Prostate gland (tissue), 2 donors: ENCODE measurements around the gene RPAP2.

ENCODE experiments used
- POLR2AphosphoS5 ChIP-seq: sonication (generic); formaldehyde crosslinking; IDR thresholded peaks from one replicate; pipeline ENCODE4 v1.6.1; 2017; ENCODE audit warnings: antibody characterized with exemption
- TF ChIP-seq, protein P1 (sequence below), 4 experiments: fragments of 200-600 bp in 2 of 4; fragments of 450-650 bp in 2 of 4; sonication (generic) in 2 of 4; IDR thresholded peaks; 1 replicate in 3 of 4; 2 replicates in 1 of 4; pipeline ENCODE4 v1.5.1; 2016 to 2019; ENCODE audit warnings: antibody characterized with exemption in 4 of 4, mild to moderate bottlenecking in 2 of 4, moderate library complexity in 2 of 4

DNA sequence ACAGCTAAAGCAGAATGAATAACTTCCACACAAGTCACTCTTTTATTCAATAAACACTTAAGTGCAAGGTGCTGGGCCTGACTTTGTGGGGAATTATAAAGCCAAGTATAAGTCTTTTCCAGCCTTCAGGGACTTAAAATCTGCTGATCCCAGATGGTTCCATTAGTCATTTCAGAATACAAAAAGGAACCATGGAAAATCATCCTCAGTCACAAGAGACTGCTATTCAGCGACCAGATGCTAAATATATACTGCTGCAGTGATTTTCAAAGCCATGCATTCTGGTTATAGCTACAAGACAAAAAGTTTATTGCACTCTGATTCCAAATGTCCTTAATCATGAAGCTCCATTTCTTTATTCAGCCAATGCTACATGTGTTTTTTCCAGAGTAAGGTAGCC is 25.8 kb upstream of the RPAP2 start:
- TF ChIP-seq, protein P1, sequence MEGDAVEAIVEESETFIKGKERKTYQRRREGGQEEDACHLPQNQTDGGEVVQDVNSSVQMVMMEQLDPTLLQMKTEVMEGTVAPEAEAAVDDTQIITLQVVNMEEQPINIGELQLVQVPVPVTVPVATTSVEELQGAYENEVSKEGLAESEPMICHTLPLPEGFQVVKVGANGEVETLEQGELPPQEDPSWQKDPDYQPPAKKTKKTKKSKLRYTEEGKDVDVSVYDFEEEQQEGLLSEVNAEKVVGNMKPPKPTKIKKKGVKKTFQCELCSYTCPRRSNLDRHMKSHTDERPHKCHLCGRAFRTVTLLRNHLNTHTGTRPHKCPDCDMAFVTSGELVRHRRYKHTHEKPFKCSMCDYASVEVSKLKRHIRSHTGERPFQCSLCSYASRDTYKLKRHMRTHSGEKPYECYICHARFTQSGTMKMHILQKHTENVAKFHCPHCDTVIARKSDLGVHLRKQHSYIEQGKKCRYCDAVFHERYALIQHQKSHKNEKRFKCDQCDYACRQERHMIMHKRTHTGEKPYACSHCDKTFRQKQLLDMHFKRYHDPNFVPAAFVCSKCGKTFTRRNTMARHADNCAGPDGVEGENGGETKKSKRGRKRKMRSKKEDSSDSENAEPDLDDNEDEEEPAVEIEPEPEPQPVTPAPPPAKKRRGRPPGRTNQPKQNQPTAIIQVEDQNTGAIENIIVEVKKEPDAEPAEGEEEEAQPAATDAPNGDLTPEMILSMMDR (IDR thresholded peaks at IDR 0.05), result no peak
- no peak for TF ChIP-seq POLR2AphosphoS5
